Measurements from ENCODE around the gene PTBP1.
"Not testable (repeated sequence)": the region's sequence is repeated elsewhere in the genome, so short reads cannot be mapped to it uniquely, and the experiment has no call there.

DNA sequence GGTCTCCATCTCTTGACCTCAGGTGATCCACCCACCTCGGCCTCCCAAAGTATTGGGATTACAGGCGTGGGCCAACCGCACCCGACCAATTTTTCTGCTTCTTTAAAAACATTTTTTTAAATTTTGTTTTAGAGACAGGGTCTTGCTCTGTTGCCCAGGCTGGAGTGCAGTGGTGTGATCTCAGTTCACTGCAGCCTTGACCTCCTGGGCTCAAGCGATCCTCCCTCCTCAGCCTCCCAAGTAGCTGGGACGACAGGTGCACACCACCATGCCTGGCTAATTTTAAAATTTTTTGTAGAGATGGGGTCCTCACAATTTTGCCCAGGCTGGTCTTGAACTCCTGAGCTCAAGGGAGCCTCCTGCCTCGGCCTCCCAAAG lies 45.5 kb downstream of the PTBP1 start:
- TF ChIP-seq, protein P1, sequence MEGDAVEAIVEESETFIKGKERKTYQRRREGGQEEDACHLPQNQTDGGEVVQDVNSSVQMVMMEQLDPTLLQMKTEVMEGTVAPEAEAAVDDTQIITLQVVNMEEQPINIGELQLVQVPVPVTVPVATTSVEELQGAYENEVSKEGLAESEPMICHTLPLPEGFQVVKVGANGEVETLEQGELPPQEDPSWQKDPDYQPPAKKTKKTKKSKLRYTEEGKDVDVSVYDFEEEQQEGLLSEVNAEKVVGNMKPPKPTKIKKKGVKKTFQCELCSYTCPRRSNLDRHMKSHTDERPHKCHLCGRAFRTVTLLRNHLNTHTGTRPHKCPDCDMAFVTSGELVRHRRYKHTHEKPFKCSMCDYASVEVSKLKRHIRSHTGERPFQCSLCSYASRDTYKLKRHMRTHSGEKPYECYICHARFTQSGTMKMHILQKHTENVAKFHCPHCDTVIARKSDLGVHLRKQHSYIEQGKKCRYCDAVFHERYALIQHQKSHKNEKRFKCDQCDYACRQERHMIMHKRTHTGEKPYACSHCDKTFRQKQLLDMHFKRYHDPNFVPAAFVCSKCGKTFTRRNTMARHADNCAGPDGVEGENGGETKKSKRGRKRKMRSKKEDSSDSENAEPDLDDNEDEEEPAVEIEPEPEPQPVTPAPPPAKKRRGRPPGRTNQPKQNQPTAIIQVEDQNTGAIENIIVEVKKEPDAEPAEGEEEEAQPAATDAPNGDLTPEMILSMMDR (IDR thresholded peaks at IDR 0.05; ENCODE audit: poor library complexity), result not testable (repeated sequence)
- TF ChIP-seq EZH2 (IDR thresholded peaks at IDR 0.05; ENCODE audit: borderline replicate concordance), result not testable (repeated sequence)
